Cardiac muscle cell (in vitro differentiated cells and primary cell): ENCODE data around the gene SCML2. TPM values are rescaled to one million over a fixed set of nuclear protein-coding genes. Genes with fewer than 3 reads are reported as not detected.

Experiments used
- DNase-seq, 2 donors: peaks; one replicate each; pipeline versions ENCODE4 v3.0.0 to v3.0.0-alpha.2; 2010 to 2017; ENCODE audit warnings: low read depth in 1 of 2, low spot score in 1 of 2
- H3K27ac ChIP-seq: fragments of 200-600 bp; sonication (generic); 2 replicates; pipeline ENCODE4 v1.5.1; 2016
- H3K27me3 ChIP-seq: fragments of 200-600 bp; sonication (generic); 2 replicates; pipeline ENCODE4 v1.6.0; 2016; ENCODE audit warnings: control low read depth
- H3K36me3 ChIP-seq: fragments of 200-600 bp; sonication (generic); 2 replicates; pipeline ENCODE4 v1.5.1; 2016; ENCODE audit warnings: control low read depth
- H3K4me1 ChIP-seq: fragments of 200-600 bp; sonication (generic); 2 replicates; pipeline ENCODE4 v1.8.1; 2017; ENCODE audit warnings: low read depth, mild to moderate bottlenecking, mixed run types
- H3K4me3 ChIP-seq: fragments of 200-600 bp; sonication (generic); 2 replicates; pipeline ENCODE4 v1.5.1; 2016; ENCODE audit warnings: mild to moderate bottlenecking
- H3K9me3 ChIP-seq: fragments of 200-600 bp; sonication (generic); 2 replicates; pipeline ENCODE4 v1.5.1; 2017; ENCODE audit warnings: low read depth, mild to moderate bottlenecking, control low read depth
- polyA plus RNA-seq: library from polyadenylated mRNA; unstranded; fragments of >200 nt; fragmentation: Nextera tagmentation; extraction: Ambion mirVana; gene quantifications from 2 replicates; pipeline ENCODE4 v1.2.1, GENCODE V29; 2016
- total RNA-seq: library from RNA; depleted of rRNA; stranded (reverse); fragments of >200 nt; gene quantifications from 2 replicates; pipeline ENCODE4 v1.2.3, GENCODE V29; 2016
- TF ChIP-seq, protein P1 (sequence below): IDR thresholded peaks from 2 replicates; pipeline ENCODE4 v1.5.1; 2012; ENCODE audit warnings: low read depth, mild to moderate bottlenecking, low read length

The SCML2 gene
- total and polyA plus RNA-seq, 2 experiments from 2014 or later, result 6.1 to 8.4 TPM

DNA sequence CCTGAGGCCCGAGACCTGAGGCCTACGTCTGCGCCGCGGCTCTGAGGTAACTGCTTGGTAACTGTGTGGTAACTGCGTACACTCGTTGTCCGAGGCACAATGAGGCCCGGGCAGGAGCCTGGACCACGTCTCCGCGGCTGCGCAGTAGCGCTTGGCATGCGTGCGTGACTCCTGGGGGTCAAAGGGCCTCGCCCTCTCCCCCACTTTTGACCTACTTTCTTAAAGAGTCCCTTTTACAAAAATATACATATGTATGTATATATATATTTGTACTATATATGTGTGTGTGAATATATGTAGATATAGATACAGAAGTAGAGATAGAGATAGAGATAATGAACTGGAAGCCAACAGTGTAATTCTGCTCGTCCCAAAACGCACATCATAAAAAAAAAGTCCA lies 133.7 kb downstream of the SCML2 start, which contains the start of gene BEND2:
Gene BEND2 (minus strand): TSS at position 101 of the 400 bp plus-strand sequence. CDS start 136 bp downstream, outside the sequence.
- no peak for DNase-seq
- Histone ChIP-seq H3K27ac (no peak within 1 kb of the TSS), H3K4me3 (no peak within 1 kb of the TSS), H3K9me3 (no peaks in the 10 kb centered on the region), H3K36me3 (no peaks in the 10 kb centered on the region), H3K4me1 (no peaks in the 10 kb centered on the region), H3K27me3 (no peaks in the 10 kb centered on the region)
- TF ChIP-seq, protein P1, sequence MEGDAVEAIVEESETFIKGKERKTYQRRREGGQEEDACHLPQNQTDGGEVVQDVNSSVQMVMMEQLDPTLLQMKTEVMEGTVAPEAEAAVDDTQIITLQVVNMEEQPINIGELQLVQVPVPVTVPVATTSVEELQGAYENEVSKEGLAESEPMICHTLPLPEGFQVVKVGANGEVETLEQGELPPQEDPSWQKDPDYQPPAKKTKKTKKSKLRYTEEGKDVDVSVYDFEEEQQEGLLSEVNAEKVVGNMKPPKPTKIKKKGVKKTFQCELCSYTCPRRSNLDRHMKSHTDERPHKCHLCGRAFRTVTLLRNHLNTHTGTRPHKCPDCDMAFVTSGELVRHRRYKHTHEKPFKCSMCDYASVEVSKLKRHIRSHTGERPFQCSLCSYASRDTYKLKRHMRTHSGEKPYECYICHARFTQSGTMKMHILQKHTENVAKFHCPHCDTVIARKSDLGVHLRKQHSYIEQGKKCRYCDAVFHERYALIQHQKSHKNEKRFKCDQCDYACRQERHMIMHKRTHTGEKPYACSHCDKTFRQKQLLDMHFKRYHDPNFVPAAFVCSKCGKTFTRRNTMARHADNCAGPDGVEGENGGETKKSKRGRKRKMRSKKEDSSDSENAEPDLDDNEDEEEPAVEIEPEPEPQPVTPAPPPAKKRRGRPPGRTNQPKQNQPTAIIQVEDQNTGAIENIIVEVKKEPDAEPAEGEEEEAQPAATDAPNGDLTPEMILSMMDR, result no peak

DNA sequence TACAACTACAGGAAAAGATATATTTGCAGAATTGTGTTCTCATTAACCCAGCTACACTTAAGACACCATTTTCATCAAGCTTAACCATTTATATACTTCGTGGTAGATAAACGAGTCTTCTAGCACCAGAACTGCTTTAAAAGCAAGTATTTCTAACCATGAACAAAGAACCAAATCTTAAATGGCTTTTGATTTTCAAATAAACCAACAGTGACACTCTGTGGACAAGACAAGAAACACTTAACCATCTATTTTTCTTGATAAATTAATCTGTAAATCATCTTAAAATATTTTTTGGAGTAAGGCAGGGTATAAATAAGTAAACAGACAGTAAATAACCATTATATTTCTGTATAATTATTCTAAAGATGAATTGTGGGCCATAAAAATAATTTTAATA lies 144.0 kb downstream of the SCML2 start:
- H3K4me3 ChIP-seq, result no peak overlapping the region
- H3K9me3 ChIP-seq, result no peaks in the 10 kb centered on the region
- H3K27ac ChIP-seq, result no peak overlapping the region
- no peaks in the 10 kb centered on the region for H3K36me3 ChIP-seq
- H3K4me1 ChIP-seq, result no peaks in the 10 kb centered on the region
- no peaks in the 10 kb centered on the region for H3K27me3 ChIP-seq
- TF ChIP-seq, protein P1, result no peak
- DNase-seq, result peak; percentile 2 to 5

DNA sequence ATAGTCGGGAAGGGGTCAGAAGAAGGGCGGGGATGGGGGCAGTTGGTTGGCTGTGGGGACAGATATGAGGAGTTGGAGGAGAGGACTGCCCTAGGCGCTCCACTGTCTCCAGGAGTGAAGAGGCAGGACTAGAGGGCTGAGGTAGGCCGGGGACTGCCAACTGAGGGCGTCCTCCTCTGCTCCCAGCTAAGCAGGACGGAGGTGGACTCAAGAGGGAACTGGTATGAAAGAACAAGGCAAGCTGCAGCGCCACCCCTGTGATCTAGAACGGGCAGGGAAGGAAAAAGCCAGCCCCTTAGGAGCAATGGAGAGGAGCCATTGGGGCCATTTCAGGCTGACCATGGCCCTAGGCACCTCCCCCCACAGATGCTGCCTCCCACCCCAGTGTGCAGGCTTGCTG lies 147.8 kb downstream of the SCML2 start:
- Histone ChIP-seq H3K27me3 (no peaks in the 10 kb centered on the region), H3K4me1 (no peaks in the 10 kb centered on the region), H3K36me3 (no peaks in the 10 kb centered on the region), H3K9me3 (no peaks in the 10 kb centered on the region), H3K4me3 (no peak overlapping the region), H3K27ac (no peak overlapping the region)
- TF ChIP-seq, protein P1, result no peak
- DNase-seq, result no peak

DNA sequence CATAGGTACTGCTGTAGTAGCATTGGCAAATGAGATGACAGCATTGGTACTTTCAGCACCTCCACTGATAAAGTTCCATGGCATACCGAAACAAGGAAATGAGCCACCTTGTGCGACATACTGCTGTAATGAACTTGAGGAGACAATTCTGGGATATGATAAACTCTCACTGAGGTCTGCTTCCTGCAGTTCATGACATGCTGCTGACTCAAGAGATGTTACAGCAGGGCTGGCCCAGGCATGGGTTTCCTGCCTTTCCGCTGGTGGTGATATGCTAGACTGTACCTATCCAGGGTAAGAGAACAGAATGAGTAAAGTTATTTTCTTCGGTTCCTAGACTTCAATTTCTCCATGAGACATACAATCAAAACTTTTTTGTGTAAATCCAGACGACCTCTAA lies 150.9 kb downstream of the SCML2 start:
- DNase-seq, result no peak
- H3K4me1 ChIP-seq, result no peaks in the 10 kb centered on the region
- TF ChIP-seq, protein P1, result no peak
- H3K4me3 ChIP-seq, result no peak overlapping the region
- no peaks in the 10 kb centered on the region for H3K36me3 ChIP-seq
- no peaks in the 10 kb centered on the region for H3K9me3 ChIP-seq
- no peak overlapping the region for H3K27ac ChIP-seq
- H3K27me3 ChIP-seq, result no peaks in the 10 kb centered on the region

DNA sequence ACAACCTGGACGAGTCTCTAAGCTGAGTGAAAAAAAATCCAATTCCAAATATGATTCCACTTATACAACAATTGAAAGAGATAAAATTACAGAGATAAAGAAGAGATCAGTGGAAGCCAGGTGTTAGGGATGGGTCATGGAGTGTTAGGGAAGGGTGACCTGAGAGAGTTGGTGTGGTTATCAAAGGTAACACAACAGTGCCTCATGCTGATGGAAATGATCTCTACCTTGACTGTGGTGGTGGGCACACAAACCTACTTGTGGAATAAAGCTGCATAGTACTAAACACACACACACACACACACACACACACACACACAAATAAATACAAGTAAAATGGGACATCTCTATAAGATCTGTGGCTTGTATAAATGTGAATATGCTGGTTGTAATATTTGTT lies 159.8 kb downstream of the SCML2 start:
- DNase-seq, result no peak
- TF ChIP-seq, protein P1, result no peak

More for the DNA sequence above, 159.8 kb downstream of the SCML2 start:
- Histone ChIP-seq H3K4me1 (no peaks in the 10 kb centered on the region), H3K4me3 (no peak overlapping the region), H3K27me3 (no peaks in the 10 kb centered on the region), H3K36me3 (no peaks in the 10 kb centered on the region), H3K9me3 (no peaks in the 10 kb centered on the region), H3K27ac (no peak overlapping the region)

Other genes starting within 250 kb of the SCML2 start
- not detected in 2 replicates for gene BEND2, start 133.8 kb downstream of the SCML2 start, total RNA-seq
- not detected in 2 replicates for gene BEND2, start 133.8 kb downstream of the SCML2 start, polyA plus RNA-seq
- 3.8 and 12.9 TPM in 2 replicates for gene CDKL5, start 70.9 kb upstream of the SCML2 start, total RNA-seq
- 2.7 and 7.2 TPM in 2 replicates for gene CDKL5, start 70.9 kb upstream of the SCML2 start, polyA plus RNA-seq